Progenitor cell of endocrine pancreas (in vitro differentiated cells): ENCODE data around the gene EAF1. TPM values are rescaled to one million over a fixed set of nuclear protein-coding genes. Genes with fewer than 3 reads are reported as not detected.

Experiments used
- DNase-seq: peaks from one replicate; pipeline ENCODE4 v3.0.0; 2021; ENCODE audit warnings: low spot score; ENCODE audit not compliant: unreplicated experiment
- H3K27ac Mint-ChIP-seq: 2 replicates; pipeline ENCODE4 v1.8.0; 2021; ENCODE audit warnings: mild to moderate bottlenecking, moderate library complexity, mixed read lengths
- H3K27me3 Mint-ChIP-seq: 2 replicates; pipeline ENCODE4 v1.8.0; 2021; ENCODE audit warnings: mixed read lengths
- H3K36me3 Mint-ChIP-seq: 2 replicates; pipeline ENCODE4 v1.8.0; 2022; ENCODE audit warnings: mixed read lengths; ENCODE audit not compliant: insufficient read depth
- H3K4me1 Mint-ChIP-seq: 2 replicates; pipeline ENCODE4 v1.8.0; 2021; ENCODE audit warnings: low read depth, mixed read lengths
- H3K4me3 Mint-ChIP-seq: 2 replicates; pipeline ENCODE4 v1.8.0; 2021; ENCODE audit warnings: low read depth, mild to moderate bottlenecking, moderate library complexity, mixed read lengths
- H3K9me3 Mint-ChIP-seq: 2 replicates; pipeline ENCODE4 v1.8.0; 2021; ENCODE audit warnings: low read depth, mixed read lengths
- CTCF ChIP-seq: fragments of 200-600 bp; sonication (generic); IDR thresholded peaks from one replicate; pipeline ENCODE4 v1.5.0; 2021; ENCODE audit warnings: antibody characterized with exemption, mild to moderate bottlenecking; ENCODE audit not compliant: unreplicated experiment
- total RNA-seq: library from RNA; stranded (reverse); gene quantifications from 2 replicates; pipeline ENCODE4 v1.2.1, GENCODE V29; 2021

The EAF1 gene
- total RNA-seq, 1 donor from 2014 or later: 28.2 TPM

DNA sequence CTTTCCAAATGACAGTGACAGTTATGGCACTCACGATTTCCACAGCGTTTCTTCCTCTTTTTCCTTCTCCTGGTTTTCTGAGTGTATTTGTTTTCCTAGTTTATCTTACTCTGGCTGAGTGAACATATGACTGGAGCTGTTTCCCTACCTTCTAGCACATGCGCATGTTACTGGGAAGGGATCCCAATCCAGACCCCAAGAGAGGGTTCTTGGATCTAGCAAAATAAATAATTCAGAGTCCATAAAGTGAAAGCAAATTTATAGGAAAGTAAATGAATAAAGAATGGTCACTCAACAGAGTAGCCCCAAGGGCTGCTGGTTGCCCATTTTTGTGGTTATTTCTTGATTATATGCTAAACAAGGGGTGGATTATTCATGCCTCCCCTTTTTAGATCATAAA, 23.9 kb upstream of the EAF1 start:
- Mint-ChIP-seq H3K4me1 (no peaks in the 10 kb centered on the region), H3K9me3 (no peaks in the 10 kb centered on the region), H3K36me3 (peaks cover 2% of the 10 kb centered on the region), H3K4me3 (no peak overlapping the region), H3K27me3 (no peaks in the 10 kb centered on the region), H3K27ac (no peak overlapping the region)
- TF ChIP-seq CTCF: no peak
- DNase-seq: no peak

DNA sequence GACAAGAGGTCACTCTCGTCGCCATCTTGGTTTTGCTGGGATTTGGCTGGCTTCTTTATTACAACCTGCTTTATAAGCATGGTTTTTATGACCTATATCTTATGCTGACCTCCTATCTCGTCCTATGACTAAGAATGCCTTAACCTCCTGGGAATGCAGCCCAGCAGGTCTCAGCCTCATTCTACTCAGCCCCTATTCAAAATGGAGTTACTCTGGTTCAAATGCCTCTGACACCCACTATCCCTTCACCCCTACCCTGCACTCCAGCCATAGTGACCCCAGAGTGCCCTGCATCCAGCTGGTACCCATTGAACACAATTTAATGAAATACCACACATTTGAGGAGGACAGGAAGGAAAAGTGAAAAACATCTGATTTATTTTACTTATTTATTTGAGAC, 23.4 kb upstream of the EAF1 start:
- no peaks in the 10 kb centered on the region for H3K4me1 Mint-ChIP-seq
- no peak for DNase-seq
- H3K4me3 Mint-ChIP-seq: no peak overlapping the region
- no peak for TF ChIP-seq CTCF
- no peaks in the 10 kb centered on the region for H3K27me3 Mint-ChIP-seq
- H3K27ac Mint-ChIP-seq: no peak overlapping the region
- no peaks in the 10 kb centered on the region for H3K9me3 Mint-ChIP-seq
- peaks cover 2% of the 10 kb centered on the region for H3K36me3 Mint-ChIP-seq

DNA sequence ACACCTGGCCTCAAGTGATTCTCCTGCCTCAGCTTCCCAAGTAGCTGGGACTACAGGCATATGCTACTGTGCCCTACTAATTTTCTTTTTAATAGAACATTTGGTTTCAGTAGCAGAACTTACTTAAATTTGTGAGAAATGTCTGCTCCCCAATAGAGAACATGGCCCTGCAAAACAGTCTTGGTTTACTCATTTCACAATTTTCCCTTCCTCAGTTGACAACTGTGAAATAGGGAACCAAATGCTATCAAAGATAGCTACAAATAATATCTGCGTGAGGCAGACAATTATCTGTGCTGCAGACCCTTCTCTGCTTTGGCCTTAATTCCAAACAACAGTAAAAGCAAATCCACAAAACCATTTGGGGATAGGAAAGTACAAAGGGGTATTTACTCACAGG, 22.6 kb upstream of the EAF1 start:
- no peak for TF ChIP-seq CTCF
- H3K27me3 Mint-ChIP-seq: no peaks in the 10 kb centered on the region
- H3K9me3 Mint-ChIP-seq: no peaks in the 10 kb centered on the region
- peaks cover 2% of the 10 kb centered on the region for H3K36me3 Mint-ChIP-seq
- H3K4me1 Mint-ChIP-seq: no peaks in the 10 kb centered on the region
- H3K27ac Mint-ChIP-seq: no peak overlapping the region
- no peak overlapping the region for H3K4me3 Mint-ChIP-seq
- no peak for DNase-seq

GRCh38 chr3:15405448-15406050, 21.8 kb upstream of the EAF1 start:
- Mint-ChIP-seq H3K9me3 (no peaks in the 10 kb centered on the region), H3K27me3 (no peaks in the 10 kb centered on the region), H3K4me3 (no peak overlapping the region), H3K4me1 (no peaks in the 10 kb centered on the region), H3K36me3 (peaks cover 3% of the 10 kb centered on the region), H3K27ac (no peak overlapping the region)
- no peak for DNase-seq
- TF ChIP-seq CTCF: peak; percentile 78

DNA sequence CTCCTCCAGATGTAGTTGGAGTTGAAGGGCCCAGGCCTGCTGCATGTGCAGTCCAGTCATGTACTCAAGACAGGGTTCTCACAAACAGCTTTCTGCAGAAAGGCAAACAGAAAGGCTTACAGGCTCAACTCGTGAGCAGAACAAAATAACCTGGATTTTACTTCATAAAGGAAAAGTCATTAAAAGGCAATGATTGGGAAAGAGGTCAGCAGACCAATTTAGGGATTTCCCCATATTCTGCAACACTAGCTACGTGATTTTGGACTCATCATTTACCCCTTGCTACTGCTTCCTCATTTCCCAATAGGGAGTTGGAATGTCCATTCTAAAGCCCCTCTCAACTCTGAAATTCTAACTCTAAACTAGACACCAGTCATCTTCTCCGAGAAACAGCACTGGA, 18.2 kb upstream of the EAF1 start:
- TF ChIP-seq CTCF: no peak
- no peaks in the 10 kb centered on the region for H3K27me3 Mint-ChIP-seq
- DNase-seq: no peak
- no peak overlapping the region for H3K4me3 Mint-ChIP-seq
- no peaks in the 10 kb centered on the region for H3K9me3 Mint-ChIP-seq
- H3K36me3 Mint-ChIP-seq: peaks cover 13% of the 10 kb centered on the region
- H3K4me1 Mint-ChIP-seq: no peaks in the 10 kb centered on the region
- no peak overlapping the region for H3K27ac Mint-ChIP-seq
